ENCODE results near the gene PGGHG.
"Not testable (repeated sequence)": the region's sequence is repeated elsewhere in the genome, so short reads cannot be mapped to it uniquely, and the experiment has no call there.

Gene PGGHG

GRCh38 chr11:288478-289397 lies at the start of gene PGGHG:
TSS of gene PGGHG (plus strand) at chr11:289126. CDS start at chr11:289817, 691 bp downstream.
- peak; percentile 57 for DNase-seq (ENCODE audit: low read depth)

GRCh38 chr11:240315-240714 lies 48.6 kb upstream of the PGGHG start:
- no peak for DNase-seq (ENCODE audit: low read depth)

- no peak for DNase-seq (ENCODE audit: low read depth)
These were observed 47.3 kb upstream of the PGGHG start for GRCh38 chr11:241634-242033.

GRCh38 chr11:244376-244775 lies 44.5 kb upstream of the PGGHG start:
- DNase-seq (ENCODE audit: low read depth), result no peak

- no peak for DNase-seq (ENCODE audit: low read depth)
These were observed 39.9 kb upstream of the PGGHG start for GRCh38 chr11:249062-249461.

- no peak for DNase-seq (ENCODE audit: low read depth)
These were observed 38.7 kb upstream of the PGGHG start for GRCh38 chr11:250274-250673.

- peak; percentile 77 for DNase-seq (ENCODE audit: low read depth)
These were observed 38.1 kb upstream of the PGGHG start for GRCh38 chr11:250740-251299.

- DNase-seq (ENCODE audit: low read depth), result no peak
These were observed 37.4 kb upstream of the PGGHG start for GRCh38 chr11:251550-251949.

GRCh38 chr11:252666-253065 lies 36.3 kb upstream of the PGGHG start:
- DNase-seq (ENCODE audit: low read depth), result no peak

- DNase-seq (ENCODE audit: low read depth), result no peak
These were observed 35.6 kb upstream of the PGGHG start for GRCh38 chr11:253160-253885.

- DNase-seq (ENCODE audit: low read depth), result no peak
These were observed 35.0 kb upstream of the PGGHG start for GRCh38 chr11:253886-254270.

GRCh38 chr11:255176-255575 lies 33.8 kb upstream of the PGGHG start:
- no peak for DNase-seq (ENCODE audit: low read depth)

GRCh38 chr11:255816-256215 lies 33.1 kb upstream of the PGGHG start:
- DNase-seq (ENCODE audit: low read depth), result no peak

GRCh38 chr11:256952-257737 lies 31.8 kb upstream of the PGGHG start:
- DNase-seq (ENCODE audit: low read depth), result no peak

- DNase-seq (ENCODE audit: low read depth), result no peak
These were observed 31.0 kb upstream of the PGGHG start for GRCh38 chr11:257766-258493.

GRCh38 chr11:259413-259812 lies 29.5 kb upstream of the PGGHG start:
- DNase-seq (ENCODE audit: low read depth), result no peak

- no peak for DNase-seq (ENCODE audit: low read depth)
These were observed 27.3 kb upstream of the PGGHG start for GRCh38 chr11:261624-262023.

- DNase-seq (ENCODE audit: low read depth), result no peak
These were observed 22.1 kb upstream of the PGGHG start for GRCh38 chr11:266676-267439.

- DNase-seq (ENCODE audit: low read depth), result peak; percentile 58
These were observed 21.4 kb upstream of the PGGHG start for GRCh38 chr11:267491-267994.

- not testable (repeated sequence) for DNase-seq (ENCODE audit: low read depth)
These were observed 20.2 kb upstream of the PGGHG start for GRCh38 chr11:268716-269145.
